H9 (cell line): Measurements from ENCODE around the gene NHERF2. TPM values are rescaled to one million over a fixed set of nuclear protein-coding genes. Genes with fewer than 3 reads are reported as not detected.
"Not testable (repeated sequence)": the region's sequence is repeated elsewhere in the genome, so short reads cannot be mapped to it uniquely, and the experiment has no call there.

ENCODE experiments used
- DNase-seq: peaks from one replicate; pipeline ENCODE4 v3.0.0-alpha.2; 2017
- H2AFZ ChIP-seq: one replicate; pipeline ENCODE4 v1.6.1; 2013; ENCODE audit warnings: mild to moderate bottlenecking, low read length, control low read depth, moderate library complexity
- H2AK5ac ChIP-seq: 2 replicates; pipeline ENCODE4 v1.6.1; 2013; ENCODE audit warnings: low read length, control low read depth, mixed read lengths; ENCODE audit not compliant: insufficient read length
- H2BK120ac ChIP-seq: one replicate; pipeline ENCODE4 v1.6.1; 2013; ENCODE audit warnings: low read depth, mild to moderate bottlenecking, low read length, control low read depth, inconsistent platforms; ENCODE audit not compliant: poor library complexity, severe bottlenecking
- H2BK12ac ChIP-seq: 2 replicates; pipeline ENCODE4 v1.6.1; 2013; ENCODE audit warnings: low read length, control low read depth, mixed read lengths, low read depth; ENCODE audit not compliant: insufficient read length
- H2BK15ac ChIP-seq: 2 replicates; pipeline ENCODE4 v1.6.1; 2013; ENCODE audit warnings: low read depth, low read length, control low read depth
- H2BK20ac ChIP-seq: one replicate; pipeline ENCODE4 v1.6.1; 2013; ENCODE audit warnings: low read depth, mild to moderate bottlenecking, low read length, control low read depth, inconsistent platforms; ENCODE audit not compliant: poor library complexity, severe bottlenecking
- H2BK5ac ChIP-seq: 2 replicates; pipeline ENCODE4 v1.6.1; 2013; ENCODE audit warnings: low read length, control low read depth, mixed read lengths; ENCODE audit not compliant: insufficient read length
- H3K14ac ChIP-seq: 2 replicates; pipeline ENCODE4 v1.6.1; 2013; ENCODE audit warnings: low read length, control low read depth; ENCODE audit not compliant: insufficient read depth
- H3K18ac ChIP-seq: 2 replicates; pipeline ENCODE4 v1.6.1; 2013; ENCODE audit warnings: low read depth, mild to moderate bottlenecking, mixed read lengths, low read length, control low read depth; ENCODE audit not compliant: insufficient read length
- H3K23ac ChIP-seq: 2 replicates; pipeline ENCODE4 v1.6.1; 2013; ENCODE audit warnings: low read length, control low read depth, mixed read lengths, low read depth; ENCODE audit not compliant: insufficient read length
- H3K23me2 ChIP-seq: 2 replicates; pipeline ENCODE4 v1.6.1; 2013; ENCODE audit warnings: low read depth, mild to moderate bottlenecking, mixed read lengths, low read length, control low read depth; ENCODE audit not compliant: insufficient read length, poor library complexity, severe bottlenecking
- H3K27ac ChIP-seq: 2 replicates; pipeline ENCODE4 v1.5.1; 2013; ENCODE audit warnings: low read length, control low read depth, mixed read lengths, low read depth; ENCODE audit not compliant: insufficient read length
- H3K27me3 ChIP-seq: 2 replicates; pipeline ENCODE4 v1.6.1; 2013; ENCODE audit warnings: low read length, control low read depth, inconsistent platforms; ENCODE audit not compliant: insufficient read depth
- H3K4ac ChIP-seq: 2 replicates; pipeline ENCODE4 v1.6.1; 2013; ENCODE audit warnings: low read depth, mild to moderate bottlenecking, control low read depth, inconsistent platforms, low read length, moderate library complexity
- H3K4me1 ChIP-seq: 2 replicates; pipeline ENCODE4 v1.6.1; 2013; ENCODE audit warnings: low read length, control low read depth, inconsistent platforms; ENCODE audit not compliant: insufficient read depth
- H3K4me2 ChIP-seq: 2 replicates; pipeline ENCODE4 v1.6.1; 2013; ENCODE audit warnings: low read length, control low read depth, mixed read lengths; ENCODE audit not compliant: insufficient read length, insufficient read depth
- H3K56ac ChIP-seq: 2 replicates; pipeline ENCODE4 v1.6.1; 2013; ENCODE audit warnings: low read depth, mild to moderate bottlenecking, mixed read lengths, low read length, control low read depth; ENCODE audit not compliant: insufficient read length
- H3K79me1 ChIP-seq: 2 replicates; pipeline ENCODE4 v1.6.1; 2013; ENCODE audit warnings: low read depth, mild to moderate bottlenecking, moderate library complexity, low read length, control low read depth, inconsistent platforms; ENCODE audit not compliant: insufficient read depth, poor library complexity, severe bottlenecking
- H3K79me2 ChIP-seq: 2 replicates; pipeline ENCODE4 v1.6.1; 2013; ENCODE audit warnings: low read length, control low read depth, inconsistent platforms; ENCODE audit not compliant: insufficient read depth
- H3K9ac ChIP-seq: 2 replicates; pipeline ENCODE4 v1.6.1; 2013; ENCODE audit warnings: low read length, control low read depth, mixed read lengths; ENCODE audit not compliant: insufficient read length; ENCODE audit errors: extremely low read depth
- H3K9me3 ChIP-seq: one replicate; pipeline ENCODE4 v1.6.1; 2013; ENCODE audit warnings: low read depth, low read length, inconsistent platforms; ENCODE audit not compliant: control insufficient read depth
- H3T11ph ChIP-seq: one replicate; pipeline ENCODE4 v1.6.1; 2013; ENCODE audit warnings: mild to moderate bottlenecking, low read length, control low read depth, inconsistent platforms
- H4K20me1 ChIP-seq: one replicate; pipeline ENCODE4 v1.6.1; 2013; ENCODE audit not compliant: control insufficient read depth, insufficient read length, insufficient read depth
- H4K5ac ChIP-seq: 2 replicates; pipeline ENCODE4 v1.6.1; 2013; ENCODE audit warnings: low read depth, mild to moderate bottlenecking, mixed read lengths, low read length, control low read depth; ENCODE audit not compliant: insufficient read length
- H4K8ac ChIP-seq: replicated peaks from 2 replicates; pipeline ENCODE4 v1.6.1; 2013; ENCODE audit warnings: low read length, control low read depth, mixed read lengths, low read depth; ENCODE audit not compliant: insufficient read length
- H4K91ac ChIP-seq: 2 replicates; pipeline ENCODE4 v1.6.1; 2013; ENCODE audit warnings: low read depth, mild to moderate bottlenecking, moderate library complexity, mixed read lengths, low read length, control low read depth; ENCODE audit not compliant: insufficient read length
- H3K27ac Mint-ChIP-seq, 3 experiments: 2 replicates in 2 of 3; 3 replicates in 1 of 3; pipeline ENCODE4 v1.8.0; 2020 to 2021; ENCODE audit warnings: mixed read lengths in 3 of 3, mild to moderate bottlenecking in 1 of 3, moderate library complexity in 1 of 3
- H3K27me3 Mint-ChIP-seq: 2 replicates; pipeline ENCODE4 v1.8.0; 2021; ENCODE audit warnings: low read depth, mild to moderate bottlenecking, moderate library complexity, mixed read lengths
- H3K36me3 Mint-ChIP-seq, 3 experiments: 2 replicates in 2 of 3; 3 replicates in 1 of 3; pipeline ENCODE4 v1.8.0; 2020 to 2021; ENCODE audit warnings: low read depth in 3 of 3, mixed read lengths in 3 of 3; ENCODE audit not compliant: insufficient read depth in 1 of 3
- H3K4me1 Mint-ChIP-seq, 2 experiments: 2 replicates each; pipeline ENCODE4 v1.8.0; 2020; ENCODE audit warnings: mixed read lengths in 2 of 2
- H3K4me3 Mint-ChIP-seq, 2 experiments: 2 replicates in 1 of 2; 3 replicates in 1 of 2; pipeline ENCODE4 v1.8.0; 2020 to 2021; ENCODE audit warnings: mild to moderate bottlenecking in 2 of 2, mixed read lengths in 2 of 2, moderate library complexity in 1 of 2
- H3K9me3 Mint-ChIP-seq, 2 experiments: 2 replicates in 1 of 2; 3 replicates in 1 of 2; pipeline ENCODE4 v1.8.0; 2020; ENCODE audit warnings: mild to moderate bottlenecking in 2 of 2, mixed read lengths in 2 of 2, moderate library complexity in 1 of 2
- WGBS: extraction: QIAGEN DNeasy Blood & Tissue Kit; methylation state at CpG from one replicate; pipeline ENCODE4 v1.1.7; 2013; ENCODE audit warnings: missing lambda C conversion rate, low lambda C conversion rate, mixed read lengths; ENCODE audit not compliant: insufficient read length; ENCODE audit errors: extremely low coverage; 5-methylcytosine and 5-hydroxymethylcytosine counted together
- total RNA-seq: library from RNA; stranded (reverse); gene quantifications from 2 replicates; pipeline ENCODE4 v1.2.1, GENCODE V29; 2021
- TF ChIP-seq, protein P1 (sequence below): fragments of 200-600 bp; sonication (generic); conservative IDR thresholded peaks from 3 replicates; pipeline ENCODE4 v1.8.0; 2021; ENCODE audit warnings: antibody characterized with exemption, mild to moderate bottlenecking

NHERF2 gene
- total RNA-seq, 1 experiment from 2014 or later, result 15.3 TPM

DNA sequence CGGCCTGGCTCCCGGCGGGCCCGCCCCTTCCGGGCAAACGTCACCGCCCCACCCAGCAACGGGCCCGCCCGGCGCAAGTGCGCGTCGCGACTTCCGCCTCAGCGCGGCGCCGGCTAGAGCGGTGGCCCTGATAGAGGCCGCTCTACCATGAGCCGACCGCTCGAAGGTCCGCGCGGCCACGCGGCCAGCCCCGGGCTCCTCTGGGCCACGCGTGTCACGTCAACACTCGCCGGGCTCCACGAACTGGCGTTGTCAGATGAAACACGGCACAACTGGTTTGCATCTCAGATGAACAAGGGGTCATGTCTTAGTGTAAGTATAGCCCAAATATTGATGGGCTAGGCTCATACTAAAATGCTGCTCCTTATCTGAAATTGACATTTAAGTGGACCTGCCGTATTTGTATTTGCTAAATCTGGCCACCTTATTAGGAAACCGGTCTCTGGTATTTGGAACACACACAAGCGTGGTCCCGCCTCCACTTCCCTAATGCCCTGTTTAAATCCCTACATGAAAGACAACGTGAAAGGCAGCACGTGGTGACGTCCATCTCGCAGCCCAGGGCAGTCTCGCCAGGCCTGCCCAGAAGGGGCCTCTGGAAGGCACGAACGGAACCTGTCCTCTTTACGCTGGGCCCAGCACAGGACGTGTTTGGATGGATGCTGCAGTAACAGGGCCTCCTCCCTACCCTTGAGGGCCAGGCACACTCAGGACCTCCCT, 16.8 kb upstream of the NHERF2 start, which contains the start of gene ZNF598:
ZNF598 (minus strand) TSS at position 31 of the 720 bp plus-strand sequence.
- no peak within 1 kb of the TSS for H2BK12ac ChIP-seq
- TF ChIP-seq, protein P1, sequence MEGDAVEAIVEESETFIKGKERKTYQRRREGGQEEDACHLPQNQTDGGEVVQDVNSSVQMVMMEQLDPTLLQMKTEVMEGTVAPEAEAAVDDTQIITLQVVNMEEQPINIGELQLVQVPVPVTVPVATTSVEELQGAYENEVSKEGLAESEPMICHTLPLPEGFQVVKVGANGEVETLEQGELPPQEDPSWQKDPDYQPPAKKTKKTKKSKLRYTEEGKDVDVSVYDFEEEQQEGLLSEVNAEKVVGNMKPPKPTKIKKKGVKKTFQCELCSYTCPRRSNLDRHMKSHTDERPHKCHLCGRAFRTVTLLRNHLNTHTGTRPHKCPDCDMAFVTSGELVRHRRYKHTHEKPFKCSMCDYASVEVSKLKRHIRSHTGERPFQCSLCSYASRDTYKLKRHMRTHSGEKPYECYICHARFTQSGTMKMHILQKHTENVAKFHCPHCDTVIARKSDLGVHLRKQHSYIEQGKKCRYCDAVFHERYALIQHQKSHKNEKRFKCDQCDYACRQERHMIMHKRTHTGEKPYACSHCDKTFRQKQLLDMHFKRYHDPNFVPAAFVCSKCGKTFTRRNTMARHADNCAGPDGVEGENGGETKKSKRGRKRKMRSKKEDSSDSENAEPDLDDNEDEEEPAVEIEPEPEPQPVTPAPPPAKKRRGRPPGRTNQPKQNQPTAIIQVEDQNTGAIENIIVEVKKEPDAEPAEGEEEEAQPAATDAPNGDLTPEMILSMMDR, result no peak
- H3K36me3 Mint-ChIP-seq, result peaks cover 5 to 16% (median 12%) of the 10 kb centered on the region in 3 experiments
- no peaks in the 10 kb centered on the region; a peak in 1 of 5 replicates for H3K9me3 Mint-ChIP-seq
- peak within 1 kb of the TSS; percentile 90 for H3K9ac ChIP-seq
- peak within 1 kb of the TSS; percentile 82; the same call in 1 of the 2 replicates for H3K14ac ChIP-seq
- H3T11ph ChIP-seq, result no peak within 1 kb of the TSS
- no peak within 1 kb of the TSS for H2AK5ac ChIP-seq
- peak within 1 kb of the TSS; percentile 85 to 89 for H3K4me3 Mint-ChIP-seq
- peak within 1 kb of the TSS; percentile 22 for H4K5ac ChIP-seq
- H2BK5ac ChIP-seq, result no peak within 1 kb of the TSS
- peaks cover 6% of the 10 kb centered on the region; the same call in 1 of the 2 replicates for H3K4me1 ChIP-seq
- no peak within 1 kb of the TSS for H4K91ac ChIP-seq
- no CpG with 5 or more reads among the region's 52 CpGs for WGBS
- no peaks in the 10 kb centered on the region for H4K20me1 ChIP-seq
- H2AFZ ChIP-seq, result no peak within 1 kb of the TSS
- H3K23ac ChIP-seq, result no peak within 1 kb of the TSS
- no peaks in the 10 kb centered on the region; the same call in 1 of the 2 replicates for H3K27me3 Mint-ChIP-seq
- no peaks in the 10 kb centered on the region for H3K27me3 ChIP-seq
- peak within 1 kb of the TSS; percentile 52 for H3K18ac ChIP-seq
- no peaks in the 10 kb centered on the region for H3K9me3 ChIP-seq
- peaks cover 18 to 28% of the 10 kb centered on the region in 2 experiments for H3K4me1 Mint-ChIP-seq
- peaks cover 21% of the 10 kb centered on the region for H3K79me1 ChIP-seq
- H2BK15ac ChIP-seq, result no peak within 1 kb of the TSS
- H3K4ac ChIP-seq, result no peak within 1 kb of the TSS; the same call in 1 of the 2 replicates
- peak within 1 kb of the TSS; percentile 45 for H4K8ac ChIP-seq
- no peak within 1 kb of the TSS for H2BK20ac ChIP-seq
- no peak within 1 kb of the TSS for H3K56ac ChIP-seq
- no peak within 1 kb of the TSS for H3K27ac ChIP-seq
- peak; percentile 72 for DNase-seq
- H3K23me2 ChIP-seq, result peaks cover 11% of the 10 kb centered on the region
- H3K27ac Mint-ChIP-seq, result peak within 1 kb of the TSS; percentile 74 to 95 (median 77); a peak in 5 of 7 replicates
- peak within 1 kb of the TSS; percentile 74 for H3K4me2 ChIP-seq
- H2BK120ac ChIP-seq, result no peak within 1 kb of the TSS
- peaks cover 26% of the 10 kb centered on the region; the same call in 1 of the 2 replicates for H3K79me2 ChIP-seq

DNA sequence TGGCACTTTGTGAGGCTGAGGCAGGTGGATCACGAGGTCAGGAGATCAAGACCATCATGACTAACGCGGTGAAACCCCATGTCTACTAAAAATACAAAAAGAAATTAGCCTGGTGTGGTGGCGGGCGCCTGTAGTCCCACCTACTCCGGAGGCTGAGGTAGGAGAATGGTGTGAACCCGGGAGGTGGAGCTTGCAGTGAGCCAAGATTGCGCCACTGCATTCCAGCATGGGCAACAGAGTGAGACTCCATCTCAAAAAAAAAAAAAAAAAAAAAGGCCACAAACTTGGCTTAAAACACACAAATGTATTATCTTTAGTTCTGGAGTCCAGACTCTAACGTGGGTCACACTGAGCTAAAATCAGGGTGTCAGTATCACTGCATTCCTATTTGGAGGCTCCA, 15.0 kb upstream of the NHERF2 start:
- H2AK5ac ChIP-seq, H3K14ac ChIP-seq, H2BK120ac ChIP-seq, H3K4me1 ChIP-seq, H3K4me3 Mint-ChIP-seq, H3K56ac ChIP-seq, H3K18ac ChIP-seq, H2BK15ac ChIP-seq, H3K9me3 Mint-ChIP-seq, H4K91ac ChIP-seq, H3K9me3 ChIP-seq, H4K8ac ChIP-seq, H3K9ac ChIP-seq, H2BK20ac ChIP-seq, H4K5ac ChIP-seq, H3K4me2 ChIP-seq, H4K20me1 ChIP-seq, H3K27ac Mint-ChIP-seq, H2BK12ac ChIP-seq, H3K27ac ChIP-seq, H3K27me3 Mint-ChIP-seq, H2AFZ ChIP-seq, H3K4ac ChIP-seq, H3T11ph ChIP-seq, H3K23ac ChIP-seq, H2BK5ac ChIP-seq, H3K27me3 ChIP-seq, DNase-seq: not testable (repeated sequence)
- H3K79me2 ChIP-seq, result peaks cover 21% of the 10 kb centered on the region; the same call in 1 of the 2 replicates
- Mint-ChIP-seq H3K4me1 (peaks cover 15 to 21% of the 10 kb centered on the region in 2 experiments), H3K36me3 (peaks cover 5 to 12% (median 10%) of the 10 kb centered on the region in 3 experiments)
- H3K23me2 ChIP-seq, result peaks cover 11% of the 10 kb centered on the region
- H3K79me1 ChIP-seq, result peaks cover 15% of the 10 kb centered on the region
- no CpG with 5 or more reads among the region's 9 CpGs for WGBS
